Mammary epithelial cell (primary cell): Measurements from ENCODE around the gene DBNL.

Source experiments
- CTCF ChIP-seq, 2 donors: IDR thresholded peaks in 1 of 2; conservative IDR thresholded peaks in 1 of 2; 2 replicates each; pipeline ENCODE4 v1.5.1; 2011 to 2012; ENCODE audit warnings: inconsistent platforms in 2 of 2, low read length in 2 of 2, mild to moderate bottlenecking in 2 of 2, control low read depth in 1 of 2, low read depth in 1 of 2; ENCODE audit not compliant: insufficient read depth in 1 of 2; ENCODE audit errors: extremely low read depth in 1 of 2
- EZH2 ChIP-seq: IDR thresholded peaks from 2 replicates; pipeline ENCODE4 v1.6.1; 2012; ENCODE audit warnings: low read length, inconsistent platforms, borderline replicate concordance

- TF ChIP-seq CTCF (conservative IDR thresholded peaks at IDR 0.05 in 1 of 2, IDR thresholded peaks at IDR 0.05 in 1 of 2; ENCODE audit: extremely low read depth in 1 of 2, insufficient read depth in 1 of 2, low read depth in 1 of 2, low read length in 2 of 2) (no peak), EZH2 (no peak)
Observed at GRCh38 chr7:44074349-44074695, 29.8 kb downstream of the DBNL start.
